SK-N-SH (cell line): ENCODE measurements around the gene ERBB2. TPM values are rescaled to one million over a fixed set of nuclear protein-coding genes. Genes with fewer than 3 reads are reported as not detected.

ENCODE experiments used
- CTCF ChIA-PET: fragments of 300-600, 350-600 bp; formaldehyde crosslinking; extraction: SDS; loops from one replicate; lab custom pipeline; 2021; lab: Yijun Ruan, JAX
- POLR2A ChIA-PET: fragments of 350-600 bp; sonication (Branson Sonifier 250); formaldehyde crosslinking; extraction: SDS; loops from one replicate; lab custom pipeline; 2020; ENCODE audit warnings: antibody characterized with exemption, inconsistent platforms; lab: Yijun Ruan, JAX
- DNase-seq: peaks from one replicate; pipeline ENCODE4 v3.0.0; 2012
- H2AFZ ChIP-seq: fragments of 200-600 bp; sonication (generic); 2 replicates; pipeline ENCODE4 v1.8.1; 2016; ENCODE audit warnings: antibody characterized with exemption, mild to moderate bottlenecking, low read depth
- H3F3A ChIP-seq: fragments of 200-600 bp; sonication (generic); replicated peaks from 2 replicates; pipeline ENCODE3; 2016; ENCODE audit warnings: antibody characterized with exemption, mild to moderate bottlenecking; ENCODE audit not compliant: insufficient read depth
- H3K27ac ChIP-seq, 2 experiments: fragments of 200-500 bp in 1 of 2; fragments of 200-600 bp in 1 of 2; sonication (Bioruptor generic) in 1 of 2; sonication (generic), shearing (Covaris generic) in 1 of 2; 2 replicates each; pipeline versions ENCODE4 v1.5.1 to v1.6.1; 2014 to 2016; ENCODE audit warnings: low read depth in 2 of 2, inconsistent platforms in 1 of 2, low read length in 1 of 2, mild to moderate bottlenecking in 1 of 2, mixed read lengths in 1 of 2
- H3K27me3 ChIP-seq: fragments of 200-600 bp; sonication (generic), shearing (Covaris generic); 2 replicates; pipeline ENCODE4 v1.6.1; 2016; ENCODE audit warnings: mixed run types; ENCODE audit not compliant: insufficient read depth
- H3K36me3 ChIP-seq, 2 experiments: fragments of 200-500 bp in 1 of 2; fragments of 200-600 bp in 1 of 2; sonication (Bioruptor generic) in 1 of 2; sonication (generic) in 1 of 2; replicated peaks in 1 of 2; 2 replicates each; pipeline versions ENCODE3 to v1.5.1; 2014 to 2016; ENCODE audit warnings: low read length in 1 of 2, mild to moderate bottlenecking in 1 of 2; ENCODE audit not compliant: insufficient read depth in 2 of 2, control insufficient read depth in 1 of 2
- H3K4me1 ChIP-seq, 2 experiments: fragments of 200-500 bp in 1 of 2; fragments of 200-600 bp in 1 of 2; sonication (Bioruptor generic) in 1 of 2; sonication (generic), shearing (Covaris generic) in 1 of 2; 2 replicates each; pipeline versions ENCODE4 v1.5.1 to v1.6.1; 2014 to 2016; ENCODE audit warnings: low read depth in 1 of 2, low read length in 1 of 2, mixed run types in 1 of 2; ENCODE audit not compliant: insufficient read depth in 2 of 2, control insufficient read depth in 1 of 2
- H3K4me2 ChIP-seq: fragments of 200-600 bp; sonication (generic), shearing (Covaris generic); 2 replicates; pipeline ENCODE4 v1.6.1; 2017; ENCODE audit warnings: mixed run types
- H3K4me3 ChIP-seq, 2 experiments: fragments of 200-500 bp in 1 of 2; fragments of 200-600 bp in 1 of 2; sonication (Bioruptor generic) in 1 of 2; sonication (generic), shearing (Covaris generic) in 1 of 2; 2 replicates each; pipeline versions ENCODE4 v1.5.1 to v1.8.1; 2014 to 2016; ENCODE audit warnings: low read depth in 2 of 2, inconsistent platforms in 1 of 2, low read length in 1 of 2, mild to moderate bottlenecking in 1 of 2, mixed read lengths in 1 of 2, moderate library complexity in 1 of 2
- H3K79me2 ChIP-seq: fragments of 200-600 bp; sonication (generic); 2 replicates; pipeline ENCODE4 v1.8.1; 2017; ENCODE audit warnings: mild to moderate bottlenecking; ENCODE audit not compliant: insufficient read depth
- H3K9ac ChIP-seq: fragments of 200-600 bp; sonication (generic); 2 replicates; pipeline ENCODE4 v1.6.1; 2017; ENCODE audit warnings: mixed run types
- H3K9me2 ChIP-seq: fragments of 200-600 bp; sonication (generic); 2 replicates; pipeline ENCODE4 v1.6.1; 2017; ENCODE audit warnings: mixed run types
- H3K9me3 ChIP-seq: fragments of 200-600 bp; sonication (generic); 2 replicates; pipeline ENCODE4 v1.6.1; 2017; ENCODE audit warnings: mixed run types, mild to moderate bottlenecking, moderate library complexity
- H4K20me1 ChIP-seq: fragments of 200-600 bp; sonication (generic); 2 replicates; pipeline ENCODE4 v1.6.1; 2017; ENCODE audit warnings: mild to moderate bottlenecking, mixed run types; ENCODE audit not compliant: insufficient read depth
- CHD2 ChIP-seq: fragments of 150-350 bp; IDR thresholded peaks from 2 replicates; pipeline ENCODE4 v1.6.1; 2018; ENCODE audit warnings: low read length; ENCODE audit not compliant: partially characterized antibody
- ELF1 ChIP-seq: IDR thresholded peaks from 2 replicates; pipeline ENCODE4 v1.4.0; 2012
- FOSL2 ChIP-seq: IDR thresholded peaks from 2 replicates; pipeline ENCODE4 v1.4.0; 2012; ENCODE audit warnings: low read depth, mild to moderate bottlenecking, moderate library complexity, borderline replicate concordance
- GABPA ChIP-seq: IDR thresholded peaks from 2 replicates; pipeline ENCODE4 v1.4.0; 2012; ENCODE audit warnings: low read depth, mild to moderate bottlenecking
- GATA2 ChIP-seq: sonication (generic); formaldehyde crosslinking; IDR thresholded peaks from 2 replicates; pipeline ENCODE4 v1.5.0; 2020; ENCODE audit warnings: mild to moderate bottlenecking, missing genetic modification reagents
- JUND ChIP-seq: IDR thresholded peaks from 2 replicates; pipeline ENCODE4 v1.4.0; 2012
- MEF2A ChIP-seq: IDR thresholded peaks from 2 replicates; pipeline ENCODE4 v1.4.0; 2012; ENCODE audit warnings: low read depth, borderline replicate concordance
- MXI1 ChIP-seq: IDR thresholded peaks from 2 replicates; pipeline ENCODE4 v1.6.1; 2012; ENCODE audit warnings: mild to moderate bottlenecking, low read depth, low read length, improper control_type of control experiment
- NFIC ChIP-seq: IDR thresholded peaks from 2 replicates; pipeline ENCODE4 v1.4.0; 2012; ENCODE audit warnings: borderline replicate concordance
- SIN3A ChIP-seq: IDR thresholded peaks from 2 replicates; pipeline ENCODE4 v1.6.1; 2012; ENCODE audit warnings: low read depth, mild to moderate bottlenecking, low read length, moderate library complexity, borderline replicate concordance
- SMC3 ChIP-seq: IDR thresholded peaks from 2 replicates; pipeline ENCODE4 v1.6.1; 2012; ENCODE audit warnings: low read depth, low read length, improper control_type of control experiment
- TEAD4 ChIP-seq: IDR thresholded peaks from 2 replicates; pipeline ENCODE4 v1.4.0; 2012; ENCODE audit warnings: mild to moderate bottlenecking, borderline replicate concordance; ENCODE audit not compliant: insufficient read depth
- WGBS: methylation state at CpG from one replicate; pipeline ENCODE4 v1.1.6; 2017; ENCODE audit warnings: low lambda C conversion rate; 5-methylcytosine and 5-hydroxymethylcytosine counted together
- polyA plus RNA-seq, 3 experiments: library from polyadenylated mRNA; depleted of rRNA; stranded (reverse); fragments of >200 nt; gene quantifications; 2 replicates each; pipeline ENCODE4 v1.2.3, GENCODE V29; 2012
- TF ChIP-seq, protein P1 (sequence below): IDR thresholded peaks from 2 replicates; pipeline ENCODE4; 2012
- TF ChIP-seq, protein P2 (sequence below): IDR thresholded peaks from 2 replicates; pipeline ENCODE4 v1.6.1; 2012; ENCODE audit warnings: mild to moderate bottlenecking, low read depth, low read length, moderate library complexity
- TF ChIP-seq, protein P3 (sequence below): fragments of 150-350 bp; IDR thresholded peaks from 2 replicates; pipeline ENCODE4 v1.6.1; 2016; ENCODE audit warnings: mild to moderate bottlenecking, low read depth, low read length
- TF ChIP-seq, protein P4 (sequence below): IDR thresholded peaks from 2 replicates; pipeline ENCODE4 v1.4.0; 2012; ENCODE audit warnings: low read depth

ERBB2 gene
- polyA plus RNA-seq, 1 of the 3 experiments (the other 2 are of a cell fraction), result 1.9 TPM

DNA sequence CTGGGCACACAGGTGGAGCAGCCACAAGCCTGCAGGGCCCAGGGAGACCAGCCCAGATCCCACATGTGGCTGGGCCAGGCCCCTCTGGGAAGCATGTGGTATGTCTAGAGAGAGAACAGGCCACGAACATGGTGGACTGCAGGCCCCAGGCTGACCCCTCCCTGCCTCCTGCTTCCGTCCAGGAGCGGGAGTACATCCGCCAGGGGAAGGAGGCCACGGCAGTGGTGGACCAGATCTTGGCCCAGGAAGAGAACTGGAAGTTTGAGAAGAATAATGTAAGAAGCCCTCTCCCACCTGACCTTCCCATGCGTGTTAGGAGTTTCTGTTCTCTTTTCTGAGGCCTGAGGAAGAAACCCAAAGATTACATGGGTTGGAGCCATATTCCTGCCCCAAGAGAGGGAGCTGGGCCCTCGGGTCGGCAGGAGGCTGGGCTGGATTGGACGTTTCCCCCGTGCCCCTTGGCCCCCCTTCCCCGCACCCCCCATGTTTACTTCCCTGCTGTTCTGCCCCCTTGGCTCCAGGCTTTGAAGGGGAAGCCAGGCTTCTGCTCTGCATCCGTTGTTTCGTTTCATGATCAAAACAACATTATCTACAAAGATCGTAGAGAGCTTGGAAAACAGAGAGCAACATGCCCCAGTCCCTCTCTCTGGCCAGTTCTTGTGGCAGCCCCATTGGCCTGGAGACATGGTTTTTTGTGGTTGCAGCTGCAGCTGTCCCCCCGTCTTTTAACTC is 40.4 kb upstream of the ERBB2 start:
- Histone ChIP-seq H4K20me1 (peaks cover 3% of the 10 kb centered on the region; the same call in 1 of the 2 replicates), H2AFZ (no peak overlapping the region), H3F3A (no peaks in the 10 kb centered on the region), H3K9me3 (no peaks in the 10 kb centered on the region), H3K27me3 (no peaks in the 10 kb centered on the region), H3K4me1 (no peaks in the 10 kb centered on the region; a peak in 1 of 4 replicates), H3K4me3 (no peak overlapping the region), H3K9me2 (no peaks in the 10 kb centered on the region)
- ChIA-PET POLR2A (interaction anchor here (0.8 kb wide), 1 partner anchor 10 kb away, joined by 4 read pairs; no protein-coding TSS in a partner anchor), CTCF (interaction anchor here (1.0 kb wide), 1 partner anchor 38 kb away, joined by 7 read pairs; no protein-coding TSS in a partner anchor)
- DNase-seq, result no peak
- TF ChIP-seq, protein P1, sequence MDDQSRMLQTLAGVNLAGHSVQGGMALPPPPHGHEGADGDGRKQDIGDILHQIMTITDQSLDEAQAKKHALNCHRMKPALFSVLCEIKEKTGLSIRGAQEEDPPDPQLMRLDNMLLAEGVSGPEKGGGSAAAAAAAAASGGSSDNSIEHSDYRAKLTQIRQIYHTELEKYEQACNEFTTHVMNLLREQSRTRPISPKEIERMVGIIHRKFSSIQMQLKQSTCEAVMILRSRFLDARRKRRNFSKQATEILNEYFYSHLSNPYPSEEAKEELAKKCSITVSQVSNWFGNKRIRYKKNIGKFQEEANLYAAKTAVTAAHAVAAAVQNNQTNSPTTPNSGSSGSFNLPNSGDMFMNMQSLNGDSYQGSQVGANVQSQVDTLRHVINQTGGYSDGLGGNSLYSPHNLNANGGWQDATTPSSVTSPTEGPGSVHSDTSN, result no peak
- no peak for TF ChIP-seq FOSL2
- no peak for TF ChIP-seq TEAD4
- TF ChIP-seq, protein P2, sequence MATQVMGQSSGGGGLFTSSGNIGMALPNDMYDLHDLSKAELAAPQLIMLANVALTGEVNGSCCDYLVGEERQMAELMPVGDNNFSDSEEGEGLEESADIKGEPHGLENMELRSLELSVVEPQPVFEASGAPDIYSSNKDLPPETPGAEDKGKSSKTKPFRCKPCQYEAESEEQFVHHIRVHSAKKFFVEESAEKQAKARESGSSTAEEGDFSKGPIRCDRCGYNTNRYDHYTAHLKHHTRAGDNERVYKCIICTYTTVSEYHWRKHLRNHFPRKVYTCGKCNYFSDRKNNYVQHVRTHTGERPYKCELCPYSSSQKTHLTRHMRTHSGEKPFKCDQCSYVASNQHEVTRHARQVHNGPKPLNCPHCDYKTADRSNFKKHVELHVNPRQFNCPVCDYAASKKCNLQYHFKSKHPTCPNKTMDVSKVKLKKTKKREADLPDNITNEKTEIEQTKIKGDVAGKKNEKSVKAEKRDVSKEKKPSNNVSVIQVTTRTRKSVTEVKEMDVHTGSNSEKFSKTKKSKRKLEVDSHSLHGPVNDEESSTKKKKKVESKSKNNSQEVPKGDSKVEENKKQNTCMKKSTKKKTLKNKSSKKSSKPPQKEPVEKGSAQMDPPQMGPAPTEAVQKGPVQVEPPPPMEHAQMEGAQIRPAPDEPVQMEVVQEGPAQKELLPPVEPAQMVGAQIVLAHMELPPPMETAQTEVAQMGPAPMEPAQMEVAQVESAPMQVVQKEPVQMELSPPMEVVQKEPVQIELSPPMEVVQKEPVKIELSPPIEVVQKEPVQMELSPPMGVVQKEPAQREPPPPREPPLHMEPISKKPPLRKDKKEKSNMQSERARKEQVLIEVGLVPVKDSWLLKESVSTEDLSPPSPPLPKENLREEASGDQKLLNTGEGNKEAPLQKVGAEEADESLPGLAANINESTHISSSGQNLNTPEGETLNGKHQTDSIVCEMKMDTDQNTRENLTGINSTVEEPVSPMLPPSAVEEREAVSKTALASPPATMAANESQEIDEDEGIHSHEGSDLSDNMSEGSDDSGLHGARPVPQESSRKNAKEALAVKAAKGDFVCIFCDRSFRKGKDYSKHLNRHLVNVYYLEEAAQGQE, result no peak
- no peak for TF ChIP-seq GATA2 (CRISPR knock-in tag)
- TF ChIP-seq CHD2, result no peak
- TF ChIP-seq GABPA, result no peak
- TF ChIP-seq NFIC, result no peak
- no peak for TF ChIP-seq MXI1
- TF ChIP-seq, all 33 proteins: peak for 0
- Histone ChIP-seq H3K4me2 (no peak overlapping the region), H3K36me3 (peaks cover 0 to 40% of the 10 kb centered on the region in 2 experiments), H3K79me2 (no peaks in the 10 kb centered on the region), H3K9ac (no peak overlapping the region), H3K27ac (peak overlapping the region in 1 of 2 experiments; percentile 22; a peak in 1 of 4 replicates)
- WGBS, result 94% methylated on average over 11 of the region's 15 CpGs

DNA sequence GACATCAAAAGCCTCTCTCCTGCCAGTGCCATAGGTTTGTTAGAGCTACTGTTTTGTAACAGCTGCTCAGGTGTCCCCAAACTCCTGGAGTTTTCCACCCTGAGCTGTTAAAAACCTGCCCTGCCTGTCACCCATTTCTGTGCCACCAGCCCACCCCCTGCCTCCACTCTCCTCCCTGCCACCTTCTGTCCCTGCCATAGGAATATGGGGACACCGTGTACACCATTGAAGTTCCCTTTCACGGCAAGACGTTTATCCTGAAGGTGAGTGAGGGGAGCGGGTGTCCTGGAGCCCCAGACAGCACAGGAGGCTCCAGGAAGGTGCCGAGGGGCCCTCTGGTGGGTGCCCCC is 39.9 kb upstream of the ERBB2 start:
- no peak overlapping the region for H3K4me3 ChIP-seq
- no peaks in the 10 kb centered on the region for H3K9me2 ChIP-seq
- H2AFZ ChIP-seq, result no peak overlapping the region
- POLR2A ChIA-PET, result interaction anchor here (0.8 kb wide), 1 partner anchor 10 kb away, joined by 4 read pairs; no protein-coding TSS in a partner anchor
- CTCF ChIA-PET, result interaction anchor here (1.0 kb wide), 1 partner anchor 39 kb away, joined by 7 read pairs; no protein-coding TSS in a partner anchor
- peaks cover 0 to 40% of the 10 kb centered on the region in 2 experiments for H3K36me3 ChIP-seq
- H3K9me3 ChIP-seq, result no peaks in the 10 kb centered on the region
- H3K4me2 ChIP-seq, result no peak overlapping the region
- no peak for DNase-seq
- H3K4me1 ChIP-seq, result no peaks in the 10 kb centered on the region; a peak in 1 of 4 replicates
- H3K9ac ChIP-seq, result no peak overlapping the region
- H3K27ac ChIP-seq, result no peak overlapping the region
- H3K27me3 ChIP-seq, result no peaks in the 10 kb centered on the region
- H3F3A ChIP-seq, result no peaks in the 10 kb centered on the region
- H3K79me2 ChIP-seq, result no peaks in the 10 kb centered on the region
- H4K20me1 ChIP-seq, result no peaks in the 10 kb centered on the region
- WGBS, result 97% methylated on average over 5 of the region's 5 CpGs
- TF ChIP-seq SIN3A, result no peak
- no peak for TF ChIP-seq MXI1
- TF ChIP-seq JUND, result no peak
- no peak for TF ChIP-seq ELF1
- TF ChIP-seq, protein P3, sequence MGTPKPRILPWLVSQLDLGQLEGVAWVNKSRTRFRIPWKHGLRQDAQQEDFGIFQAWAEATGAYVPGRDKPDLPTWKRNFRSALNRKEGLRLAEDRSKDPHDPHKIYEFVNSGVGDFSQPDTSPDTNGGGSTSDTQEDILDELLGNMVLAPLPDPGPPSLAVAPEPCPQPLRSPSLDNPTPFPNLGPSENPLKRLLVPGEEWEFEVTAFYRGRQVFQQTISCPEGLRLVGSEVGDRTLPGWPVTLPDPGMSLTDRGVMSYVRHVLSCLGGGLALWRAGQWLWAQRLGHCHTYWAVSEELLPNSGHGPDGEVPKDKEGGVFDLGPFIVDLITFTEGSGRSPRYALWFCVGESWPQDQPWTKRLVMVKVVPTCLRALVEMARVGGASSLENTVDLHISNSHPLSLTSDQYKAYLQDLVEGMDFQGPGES, result no peak
- TF ChIP-seq, protein P4, sequence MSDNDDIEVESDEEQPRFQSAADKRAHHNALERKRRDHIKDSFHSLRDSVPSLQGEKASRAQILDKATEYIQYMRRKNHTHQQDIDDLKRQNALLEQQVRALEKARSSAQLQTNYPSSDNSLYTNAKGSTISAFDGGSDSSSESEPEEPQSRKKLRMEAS, result no peak
- TF ChIP-seq SMC3, result no peak
- no peak for TF ChIP-seq TEAD4
- no peak for TF ChIP-seq NFIC
- TF ChIP-seq, protein P2, result no peak
- TF ChIP-seq FOSL2, result no peak
- no peak for TF ChIP-seq MEF2A
